Measurements from ENCODE around the gene DNASE2.

DNASE2 gene

DNA sequence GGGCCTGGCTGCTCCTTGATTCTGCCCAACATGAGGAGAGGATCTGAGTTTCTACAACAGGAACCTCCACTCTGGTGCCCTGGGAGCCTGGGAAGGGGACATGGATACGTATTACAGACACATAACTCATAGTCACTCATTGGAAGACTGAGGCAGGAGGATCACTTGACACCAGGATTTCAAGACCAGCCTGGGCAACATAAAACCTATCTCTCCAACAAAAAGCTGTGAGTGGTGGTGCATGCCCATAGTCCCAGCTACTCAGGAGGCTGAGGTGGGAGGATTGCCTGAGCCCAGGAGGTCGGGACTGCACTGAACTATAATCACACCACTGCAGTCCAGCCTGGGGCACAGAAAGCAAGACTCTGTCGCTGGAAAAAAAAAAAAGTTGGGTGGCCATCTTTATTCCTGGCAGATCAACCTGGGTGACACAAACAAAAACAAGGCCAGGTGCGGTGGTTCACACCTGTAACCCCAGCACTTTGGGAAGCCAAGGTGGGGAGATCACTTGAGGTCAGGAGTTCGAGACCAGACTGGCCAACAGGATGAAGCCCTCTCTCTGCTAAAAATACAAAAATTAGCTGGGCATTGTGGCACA lies 6.9 kb upstream of the DNASE2 start:
- Histone ChIP-seq H3K4me3 (ENCODE audit: low read depth, low read length) (no peak overlapping the region), H3K9me3 (ENCODE audit: severe bottlenecking) (peaks cover 6% of the 10 kb centered on the region), H3K36me3 (peaks cover under 1% of the 10 kb centered on the region; the same call in 1 of the 2 replicates), H3K27me3 (ENCODE audit: insufficient read depth, low read depth, severe bottlenecking) (no peaks in the 10 kb centered on the region), H3K27ac (no peak overlapping the region)
- no peak for DNase-seq
- no peak for TF ChIP-seq CTCF (IDR thresholded peaks at IDR 0.05; ENCODE audit: low read depth, low read length)

GRCh38 chr19:12886969-12887747 lies 5.9 kb upstream of the DNASE2 start, which contains the start of gene KLF1:
KLF1 (minus strand) TSS chr19:12887201; CDS start chr19:12887140, 61 bp downstream.
- Histone ChIP-seq H3K9me3 (ENCODE audit: severe bottlenecking) (peaks cover 6% of the 10 kb centered on the region), H3K27me3 (ENCODE audit: insufficient read depth, low read depth, severe bottlenecking) (no peaks in the 10 kb centered on the region), H3K4me3 (ENCODE audit: low read depth, low read length) (peak within 1 kb of the TSS; percentile 55), H3K36me3 (no peaks in the 10 kb centered on the region), H3K27ac (no peak within 1 kb of the TSS)
- TF ChIP-seq CTCF (IDR thresholded peaks at IDR 0.05; ENCODE audit: low read depth, low read length), result no peak
- DNase-seq, result no peak

DNA sequence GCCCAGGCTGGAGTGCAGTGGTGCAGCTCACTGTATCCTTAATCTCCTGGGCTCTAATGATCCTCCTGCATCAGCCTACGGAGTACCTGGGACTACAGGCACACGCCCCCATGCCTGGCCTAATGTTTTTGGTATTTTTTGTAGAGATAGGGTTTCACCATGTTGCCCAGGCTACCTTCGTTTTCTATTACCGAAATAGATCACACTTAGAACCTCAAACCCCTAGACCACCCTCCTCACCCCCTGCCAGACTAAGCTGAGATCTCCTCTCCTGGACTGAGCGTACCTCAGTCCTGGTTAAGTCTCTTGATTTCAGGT lies 5.4 kb upstream of the DNASE2 start:
- no peak overlapping the region for H3K4me3 ChIP-seq (ENCODE audit: low read depth, low read length)
- peaks cover 6% of the 10 kb centered on the region for H3K9me3 ChIP-seq (ENCODE audit: severe bottlenecking)
- H3K27me3 ChIP-seq (ENCODE audit: insufficient read depth, low read depth, severe bottlenecking), result no peaks in the 10 kb centered on the region
- TF ChIP-seq CTCF (IDR thresholded peaks at IDR 0.05; ENCODE audit: low read depth, low read length), result no peak
- no peaks in the 10 kb centered on the region for H3K36me3 ChIP-seq
- DNase-seq, result no peak
- no peak overlapping the region for H3K27ac ChIP-seq

- H3K27me3 ChIP-seq (ENCODE audit: insufficient read depth, low read depth, severe bottlenecking), result no peaks in the 10 kb centered on the region
- H3K4me3 ChIP-seq (ENCODE audit: low read depth, low read length), result peak overlapping the region; percentile 55
- no peaks in the 10 kb centered on the region for H3K36me3 ChIP-seq
These were observed 4.8 kb upstream of the DNASE2 start for GRCh38 chr19:12885749-12886650.

More at GRCh38 chr19:12885749-12886650, 4.8 kb upstream of the DNASE2 start:
- peak overlapping the region; percentile 74 for H3K27ac ChIP-seq
- TF ChIP-seq CTCF (IDR thresholded peaks at IDR 0.05; ENCODE audit: low read depth, low read length), result no peak
- no peak for DNase-seq
- H3K9me3 ChIP-seq (ENCODE audit: severe bottlenecking), result peaks cover 6% of the 10 kb centered on the region
